ENCODE results near the gene ZNF24.

Gene ZNF24

DNA sequence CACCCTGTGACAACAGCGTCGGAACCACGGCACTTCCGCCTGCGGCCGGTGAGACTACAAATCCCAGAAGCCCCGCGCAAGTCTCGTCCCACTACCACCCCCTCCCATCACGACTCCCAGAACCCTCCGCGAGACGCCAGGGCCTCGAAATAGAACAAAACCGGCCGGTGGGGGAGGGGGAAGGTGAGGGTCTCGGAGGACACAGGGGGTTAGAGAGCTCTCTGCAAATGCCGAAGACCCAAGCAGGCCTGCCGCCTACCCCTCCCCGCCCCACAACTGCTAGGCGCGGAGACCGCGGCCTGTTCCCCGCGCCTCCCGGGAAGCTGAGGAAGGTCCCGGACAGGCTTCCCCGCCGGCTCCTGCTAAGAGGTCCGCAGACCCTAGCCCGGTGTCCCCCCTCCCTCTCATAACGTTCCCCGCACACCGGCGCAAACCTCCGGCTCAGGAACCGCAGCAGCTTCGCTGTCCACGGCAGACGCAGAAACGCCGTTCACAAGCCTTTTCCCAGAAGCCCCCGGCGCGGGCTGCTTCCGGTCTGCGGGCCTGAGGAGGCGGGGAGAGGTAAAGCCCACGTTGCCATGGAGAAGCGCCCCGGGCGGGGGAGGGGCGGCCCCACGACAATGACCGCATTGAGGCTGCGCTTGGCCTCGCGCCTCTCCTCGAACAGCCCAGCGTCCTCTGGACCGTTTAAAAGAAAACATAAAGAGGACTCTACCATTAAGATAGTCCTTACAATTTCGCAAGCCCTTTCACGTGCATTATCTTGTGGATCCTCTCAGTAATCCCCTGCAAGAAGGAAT is at the start of gene ZNF24:
Gene ZNF24 (minus strand): TSS at position 485 of the 800 bp plus-strand sequence. CDS start 3,770 bp downstream, outside the sequence.
- DNase-seq (ENCODE audit: low spot score): peak; percentile 94

DNA sequence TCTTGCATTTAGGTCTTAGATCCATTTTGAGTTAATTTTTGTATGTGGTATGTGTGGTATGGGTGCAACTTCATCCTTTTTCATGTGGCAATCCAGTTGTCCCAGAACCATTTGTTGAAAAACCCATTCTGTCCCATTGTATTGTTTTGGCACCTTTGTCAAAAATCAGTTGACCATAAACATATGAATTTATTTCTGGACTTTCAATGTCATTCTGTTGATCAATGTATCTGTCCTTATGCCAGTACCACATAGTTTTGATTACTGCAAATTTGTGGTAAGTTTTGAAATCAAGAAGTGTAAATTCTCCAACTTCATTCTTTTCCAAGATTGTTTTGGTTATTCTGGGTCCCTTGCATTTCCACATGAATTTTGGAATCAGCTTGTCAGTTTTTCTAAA is 49.5 kb upstream of the ZNF24 start:
- no peak for DNase-seq (ENCODE audit: low spot score)

DNA sequence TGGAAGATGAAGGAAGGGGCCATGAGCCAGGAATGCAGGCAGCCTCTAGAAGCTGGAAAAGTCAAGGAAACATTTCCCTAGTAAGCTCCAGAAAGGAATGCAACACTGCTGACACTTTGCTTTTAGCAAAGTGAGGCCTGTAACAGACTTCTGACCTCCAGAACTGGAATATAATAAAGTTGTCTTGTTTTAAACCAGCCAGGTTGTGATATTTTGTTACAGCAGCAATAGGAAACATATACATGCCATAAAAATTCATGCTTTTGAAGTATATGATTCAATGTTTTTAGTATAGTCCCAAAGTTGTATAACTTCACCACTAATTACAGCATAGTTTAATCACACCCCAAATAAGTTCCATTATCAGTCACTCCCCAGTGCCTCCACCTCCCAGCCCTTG is 48.2 kb upstream of the ZNF24 start:
- DNase-seq (ENCODE audit: low spot score): no peak

DNA sequence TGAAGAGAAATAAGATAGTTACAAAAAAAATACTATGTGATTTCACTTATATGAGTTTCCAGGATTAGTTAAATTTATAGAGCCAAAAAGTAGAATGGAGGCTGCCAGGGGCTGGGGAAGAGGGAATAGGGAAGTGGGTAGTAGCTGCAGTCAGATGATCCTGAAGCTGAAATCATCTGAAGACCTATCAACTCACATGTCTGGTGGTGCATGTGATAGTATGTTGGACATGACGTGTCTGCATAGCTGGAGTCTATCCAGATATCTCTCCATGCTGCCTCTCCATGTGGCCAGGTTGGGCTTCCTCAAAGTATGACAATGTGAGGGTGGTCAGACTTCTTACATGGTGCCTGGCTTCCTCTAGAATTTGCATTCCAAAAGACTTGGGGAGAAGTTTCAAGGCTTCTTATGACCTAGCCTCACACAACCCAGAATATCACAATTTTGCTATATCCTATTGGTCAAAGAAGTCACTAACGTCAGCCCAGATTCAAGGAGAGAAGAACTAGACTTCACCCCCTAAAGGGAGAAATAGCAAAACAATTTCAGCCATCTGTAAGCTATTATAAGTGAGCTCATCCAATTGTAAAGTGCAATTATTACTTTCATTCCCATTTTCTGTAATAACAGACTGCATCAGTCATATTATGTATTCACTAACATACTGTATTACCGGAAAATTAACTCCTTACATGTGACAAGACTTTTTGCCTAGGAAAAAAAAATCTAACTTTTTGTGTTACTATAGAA is 46.9 kb upstream of the ZNF24 start:
- no peak for DNase-seq (ENCODE audit: low spot score)

DNA sequence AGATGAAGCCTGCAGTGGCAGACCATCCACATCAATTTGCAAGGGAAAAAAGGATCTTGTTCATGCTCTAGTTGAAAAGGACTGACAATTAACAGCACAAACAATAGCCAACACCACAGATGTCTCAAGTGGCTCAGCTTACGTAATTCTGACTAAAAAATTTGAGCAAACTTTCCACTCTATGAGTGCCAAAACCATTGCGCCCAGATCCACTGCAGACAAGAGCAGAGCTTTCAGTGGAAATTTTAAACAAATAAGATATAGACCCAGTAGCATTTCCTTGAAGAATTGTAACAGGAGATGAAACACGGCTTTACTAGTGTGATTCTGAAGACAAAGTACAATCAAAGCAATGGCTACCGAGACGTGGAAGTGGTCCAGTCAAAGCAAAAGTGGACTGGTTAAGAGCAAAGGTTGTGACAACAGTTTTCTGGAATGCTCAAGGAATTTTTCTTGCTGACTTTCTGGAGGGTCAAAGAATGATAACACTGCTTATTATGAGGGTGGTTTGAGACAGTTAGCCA is 44.9 kb upstream of the ZNF24 start:
- DNase-seq (ENCODE audit: low spot score): no peak

DNA sequence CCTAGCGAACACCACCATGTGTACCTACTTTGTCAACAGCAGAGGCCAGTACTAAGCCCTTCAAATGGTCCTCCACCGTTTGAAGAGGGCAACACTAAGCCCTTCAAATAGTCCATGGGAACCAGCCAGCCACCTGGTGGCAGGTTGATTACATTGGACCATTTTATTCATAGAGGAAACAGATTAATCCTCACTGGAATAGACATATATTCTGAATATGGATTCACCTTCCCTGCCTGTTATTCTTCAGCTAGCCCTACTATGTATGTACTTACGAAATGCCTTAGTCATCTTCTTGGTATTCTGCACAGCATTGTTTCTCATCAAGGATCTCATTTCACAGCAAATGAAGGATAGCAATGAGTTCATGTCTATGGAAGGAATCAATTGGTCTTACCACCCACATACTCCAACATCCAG is 42.9 kb upstream of the ZNF24 start:
- DNase-seq (ENCODE audit: low spot score): peak; percentile 11

DNA sequence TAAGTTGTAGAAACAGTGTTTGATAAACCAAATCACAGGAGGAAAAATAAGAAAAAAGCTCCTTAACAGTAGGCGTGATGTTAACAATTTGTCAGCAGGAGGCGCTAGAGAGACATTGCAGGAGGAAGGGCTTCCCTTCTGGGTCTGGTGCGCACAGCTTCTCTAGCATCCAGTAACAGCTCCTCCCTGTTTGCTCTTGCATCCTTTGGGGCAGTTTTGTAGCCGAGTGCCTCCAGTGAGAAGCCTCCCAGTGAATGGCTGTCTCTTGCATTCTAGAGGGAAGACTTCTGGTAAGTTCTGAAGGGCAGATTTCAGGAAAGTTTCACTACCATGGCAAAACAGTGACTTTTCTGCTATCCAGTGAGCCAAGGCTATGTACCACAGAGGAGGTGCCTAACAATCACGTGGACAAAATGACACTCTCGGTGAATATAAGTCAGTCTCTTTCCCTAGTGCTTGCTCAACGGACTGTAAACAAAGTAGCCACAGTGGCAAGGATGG is 42.4 kb upstream of the ZNF24 start:
- DNase-seq (ENCODE audit: low spot score): peak; percentile 52

DNA sequence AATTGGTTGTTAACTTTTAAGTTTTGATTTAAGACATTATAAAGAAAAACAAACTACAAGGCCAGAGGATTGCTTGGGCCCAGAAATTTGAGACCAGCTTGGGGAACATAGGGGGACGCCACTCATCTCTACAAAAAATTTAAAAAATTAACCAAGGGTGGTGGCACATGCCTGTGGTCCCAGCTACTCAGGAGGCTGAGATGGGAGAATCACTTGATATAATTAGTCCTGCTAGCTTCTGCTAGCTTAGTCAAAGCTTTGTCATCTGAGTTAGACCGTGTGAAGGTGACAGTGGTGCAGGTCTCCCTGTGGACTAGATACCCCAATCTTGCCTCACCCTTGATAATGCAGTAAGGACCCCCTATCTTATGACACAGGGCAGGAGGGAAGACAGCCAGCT is 38.9 kb upstream of the ZNF24 start:
- DNase-seq (ENCODE audit: low spot score): no peak

DNA sequence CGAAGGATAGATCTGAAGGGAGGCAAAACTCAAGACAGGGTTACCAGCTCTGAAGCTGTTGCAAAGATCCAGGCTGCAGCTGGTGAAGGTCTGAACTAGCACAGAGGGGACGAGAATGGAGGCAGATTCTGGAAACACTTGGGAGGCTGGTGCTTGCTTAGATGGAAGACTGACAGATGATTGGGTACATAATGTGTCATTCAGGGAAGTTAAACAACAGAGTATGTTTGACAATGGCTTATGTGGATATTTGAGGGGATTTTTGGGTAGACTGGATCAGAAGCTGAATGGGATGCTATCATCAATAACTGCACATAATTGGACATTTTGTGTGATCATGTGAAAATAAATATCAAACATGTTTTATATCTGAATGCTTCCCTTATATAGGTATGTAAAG is 35.2 kb upstream of the ZNF24 start:
- no peak for DNase-seq (ENCODE audit: low spot score)

DNA sequence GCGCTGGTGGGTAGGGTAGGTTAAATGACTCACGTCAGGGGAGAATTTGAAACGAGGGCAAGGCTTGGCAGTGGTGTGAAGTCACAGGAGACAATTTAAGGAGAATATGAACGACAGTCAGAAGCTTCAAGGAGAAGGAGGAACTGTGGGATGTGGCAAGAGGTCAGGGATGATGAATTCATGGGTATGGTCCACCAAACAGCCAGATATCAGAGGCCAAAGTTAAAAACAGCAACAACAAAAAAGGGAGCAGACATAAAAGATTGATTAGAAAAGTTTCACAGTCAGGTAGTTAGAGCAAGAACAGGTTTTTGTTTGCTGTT is 34.3 kb upstream of the ZNF24 start:
- DNase-seq (ENCODE audit: low spot score): no peak

DNA sequence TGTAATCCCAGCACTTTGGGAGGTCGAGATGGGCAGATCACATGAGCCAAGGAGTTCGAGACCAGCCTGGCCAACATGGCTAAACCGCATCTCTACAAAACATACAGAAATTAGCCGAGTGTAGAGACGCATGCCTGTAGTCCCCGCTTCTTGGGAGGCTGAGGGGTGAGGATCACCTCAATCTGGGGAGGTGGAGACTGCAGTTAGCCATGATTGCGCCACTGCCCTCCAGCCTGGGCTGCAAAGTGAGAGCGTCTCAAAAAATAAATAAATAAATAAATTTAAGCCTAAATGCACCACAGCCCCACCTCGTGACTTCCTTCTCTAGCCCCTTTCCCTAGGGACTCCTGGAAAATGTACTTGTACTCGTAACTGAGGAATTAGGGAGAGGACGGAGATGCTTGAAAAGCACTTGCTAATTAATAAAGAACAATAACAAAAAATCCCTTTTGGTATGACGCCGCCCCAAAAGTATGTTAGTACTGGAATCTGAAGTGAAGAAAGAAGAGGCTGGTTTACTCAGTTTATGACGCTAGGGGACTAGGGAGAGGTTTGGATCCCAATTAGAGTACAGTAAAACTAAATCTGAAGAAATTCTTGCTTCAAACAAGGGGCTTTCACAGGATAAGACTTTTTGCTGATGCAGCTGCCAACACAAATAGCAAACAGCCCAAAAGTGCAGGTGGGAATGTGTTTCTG is 33.8 kb upstream of the ZNF24 start:
- no peak for DNase-seq (ENCODE audit: low spot score)

DNA sequence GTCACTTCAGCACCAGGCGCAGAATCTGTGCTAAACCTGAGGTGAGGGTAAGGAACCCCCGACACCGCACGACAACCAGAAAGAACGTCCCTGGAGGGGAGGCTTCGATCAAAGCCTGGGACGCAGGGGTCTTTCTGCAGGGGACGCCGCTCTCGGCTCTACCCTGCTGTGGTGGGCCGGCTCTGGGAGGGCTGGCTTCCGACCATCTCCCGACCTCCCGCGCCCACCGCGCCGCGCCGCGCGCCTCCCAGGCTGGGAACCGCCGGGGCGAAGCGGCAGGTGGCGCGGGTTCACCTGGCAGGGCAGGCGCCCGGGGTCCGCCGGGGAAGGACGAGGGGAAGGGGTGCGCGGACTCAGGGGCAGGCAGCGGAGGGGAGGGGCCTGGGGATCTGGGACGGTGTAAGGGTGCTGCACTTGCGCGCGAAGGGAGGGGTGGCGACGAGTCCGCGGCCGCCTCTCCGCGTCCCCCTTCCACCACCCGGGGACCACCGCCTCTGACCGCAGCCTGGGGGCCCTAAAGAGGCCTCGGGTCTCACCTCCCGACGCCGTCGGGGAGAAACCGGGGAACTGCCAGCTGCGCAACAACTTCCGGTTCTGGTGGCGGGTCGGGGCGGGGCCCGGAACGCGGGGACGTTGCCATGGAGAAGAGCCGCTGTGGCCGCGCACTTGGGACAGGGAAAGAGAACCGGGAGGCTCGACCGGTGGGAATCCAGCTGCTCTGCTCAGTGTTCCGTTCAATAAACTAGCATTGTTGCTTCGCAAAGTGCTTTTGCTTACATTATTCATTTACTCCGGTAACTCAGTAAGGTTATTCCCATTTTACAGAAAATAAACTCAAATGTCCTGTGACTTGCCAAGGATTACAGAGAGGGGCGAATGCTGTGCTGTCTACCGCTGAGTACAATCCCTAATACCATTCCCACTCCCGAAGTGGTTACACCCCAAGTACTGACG is 32.8 kb upstream of the ZNF24 start, which contains the start of gene ZNF396:
Gene ZNF396 (minus strand): TSS at position 596 of the 954 bp plus-strand sequence. CDS start 3,045 bp downstream, outside the sequence.
- peak; percentile 71 for DNase-seq (ENCODE audit: low spot score)

DNA sequence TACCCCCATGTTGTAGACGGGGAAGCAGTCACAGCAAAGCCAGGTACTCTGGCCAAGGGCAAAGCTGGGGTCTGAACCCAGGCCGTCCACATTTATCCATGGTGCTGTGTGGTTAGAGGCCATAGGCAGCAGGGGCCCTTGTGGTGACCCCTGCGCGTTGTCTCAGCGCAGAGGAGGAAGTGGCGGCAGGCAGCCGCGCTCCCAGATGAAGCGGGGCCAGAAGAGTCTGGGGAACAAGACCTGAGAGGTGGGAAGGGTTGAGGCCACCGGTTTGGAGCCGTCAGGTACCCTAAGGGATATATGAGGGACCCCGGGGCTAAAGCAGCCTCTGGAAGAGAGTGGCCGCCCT is 32.1 kb upstream of the ZNF24 start:
- no peak for DNase-seq (ENCODE audit: low spot score)

DNA sequence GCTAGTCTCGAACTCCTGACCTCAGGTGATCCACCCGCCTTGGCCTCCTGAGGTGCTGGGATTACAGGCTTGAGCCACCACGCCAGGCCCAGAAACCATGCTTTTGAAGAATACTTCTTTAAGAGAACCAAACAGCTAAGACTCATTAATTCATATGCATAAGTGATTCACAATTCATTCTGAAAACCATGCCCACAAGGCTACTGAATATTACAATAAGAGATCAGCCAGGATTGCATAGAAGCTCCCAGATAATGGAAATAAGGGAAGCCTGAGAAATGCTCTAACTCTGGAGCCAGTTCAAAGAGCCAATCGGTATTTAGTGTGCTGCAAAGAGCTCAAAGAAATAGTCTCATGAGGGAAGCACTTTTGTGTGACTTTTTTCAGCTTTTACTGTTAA is 30.5 kb upstream of the ZNF24 start:
- no peak for DNase-seq (ENCODE audit: low spot score)

DNA sequence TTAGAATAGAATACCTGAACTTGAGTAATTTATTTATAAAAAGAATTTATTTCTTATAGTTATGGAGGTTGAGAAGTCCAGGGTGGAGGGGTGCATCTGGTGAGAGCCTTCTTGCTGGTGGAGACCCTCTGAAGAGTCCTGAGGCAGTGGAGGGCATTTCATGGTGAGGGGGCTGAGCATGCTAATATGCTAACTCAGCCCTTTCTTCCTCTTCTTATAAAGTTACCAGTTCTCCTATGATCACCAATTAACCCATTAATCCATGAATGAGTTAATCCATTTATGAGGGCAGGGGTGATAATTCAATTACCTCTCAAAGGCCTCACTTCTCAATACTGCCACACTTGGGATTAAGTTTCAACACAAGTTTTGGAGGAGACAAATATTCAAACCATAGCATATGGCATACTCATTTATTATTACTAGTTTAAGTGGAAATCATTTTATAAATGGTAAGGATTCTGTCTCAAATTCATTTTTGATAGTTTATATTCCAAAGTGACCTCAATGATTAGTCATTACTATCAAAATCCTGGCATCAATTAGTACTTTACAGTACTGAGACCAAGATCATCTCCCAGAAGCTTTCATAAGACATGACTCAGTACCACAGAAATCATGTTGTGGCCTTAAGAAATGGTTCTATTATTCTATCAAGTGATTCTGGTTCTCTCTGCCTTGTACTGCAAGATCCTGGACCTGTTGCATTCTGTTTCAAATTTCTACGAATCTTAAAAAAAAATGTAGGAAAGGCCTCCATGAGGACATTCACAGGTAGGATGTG is 27.4 kb upstream of the ZNF24 start:
- DNase-seq (ENCODE audit: low spot score): no peak

DNA sequence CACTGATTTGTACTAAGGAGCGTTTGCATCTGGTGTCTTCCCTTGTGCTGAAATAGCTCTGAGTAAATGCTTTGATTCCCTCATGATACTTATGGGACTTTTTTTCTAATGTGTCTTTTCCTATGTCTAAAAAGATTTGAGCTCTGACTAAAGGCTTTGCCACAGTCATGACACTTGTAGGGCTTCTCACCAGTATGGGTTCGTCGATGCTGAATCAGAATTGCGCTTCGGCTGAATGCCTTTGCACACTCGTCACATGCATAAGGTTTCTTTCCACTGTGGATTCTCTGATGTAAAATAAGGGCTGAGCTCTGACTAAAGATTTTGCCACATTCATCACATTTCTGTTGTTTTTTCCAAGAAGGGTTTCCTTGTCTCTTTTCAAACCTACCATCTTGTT is 24.9 kb upstream of the ZNF24 start:
- no peak for DNase-seq (ENCODE audit: low spot score)

DNA sequence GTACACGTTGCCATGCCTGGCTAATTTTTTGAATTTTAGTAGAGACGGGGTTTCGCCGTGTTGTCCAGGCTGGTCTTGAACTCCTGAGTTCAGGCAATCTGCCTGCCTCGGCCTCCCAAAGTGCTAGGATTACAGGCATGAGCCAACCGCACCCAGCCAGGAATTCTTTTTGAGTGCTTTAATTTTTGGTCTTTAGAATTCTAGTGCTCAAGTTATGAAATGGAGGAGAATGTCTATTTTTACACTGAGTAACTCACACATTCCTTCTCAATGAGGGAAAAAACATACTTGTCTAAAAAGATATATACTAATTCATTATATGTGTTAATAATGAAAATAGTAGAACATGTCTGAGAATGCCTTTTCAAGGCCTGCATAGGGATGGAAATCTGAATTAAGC is 24.4 kb upstream of the ZNF24 start:
- DNase-seq (ENCODE audit: low spot score): no peak

DNA sequence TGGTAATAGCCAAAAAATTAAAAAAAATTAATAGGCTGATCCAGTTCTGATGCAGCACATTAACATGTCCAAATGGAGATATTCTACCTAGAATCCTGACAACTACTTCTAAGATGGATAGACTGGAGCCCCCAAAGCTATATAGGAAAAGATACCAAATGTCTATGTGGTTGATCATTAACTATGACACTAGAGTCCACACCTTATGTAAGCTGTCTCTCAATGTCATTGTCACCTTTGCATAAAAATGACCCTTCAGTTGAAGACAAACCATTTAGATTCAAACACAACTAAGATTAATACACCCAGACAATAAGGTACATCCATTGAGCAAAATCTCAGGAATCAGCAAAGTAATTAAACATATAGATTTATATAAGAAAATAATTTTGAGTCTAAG is 18.3 kb upstream of the ZNF24 start:
- no peak for DNase-seq (ENCODE audit: low spot score)

DNA sequence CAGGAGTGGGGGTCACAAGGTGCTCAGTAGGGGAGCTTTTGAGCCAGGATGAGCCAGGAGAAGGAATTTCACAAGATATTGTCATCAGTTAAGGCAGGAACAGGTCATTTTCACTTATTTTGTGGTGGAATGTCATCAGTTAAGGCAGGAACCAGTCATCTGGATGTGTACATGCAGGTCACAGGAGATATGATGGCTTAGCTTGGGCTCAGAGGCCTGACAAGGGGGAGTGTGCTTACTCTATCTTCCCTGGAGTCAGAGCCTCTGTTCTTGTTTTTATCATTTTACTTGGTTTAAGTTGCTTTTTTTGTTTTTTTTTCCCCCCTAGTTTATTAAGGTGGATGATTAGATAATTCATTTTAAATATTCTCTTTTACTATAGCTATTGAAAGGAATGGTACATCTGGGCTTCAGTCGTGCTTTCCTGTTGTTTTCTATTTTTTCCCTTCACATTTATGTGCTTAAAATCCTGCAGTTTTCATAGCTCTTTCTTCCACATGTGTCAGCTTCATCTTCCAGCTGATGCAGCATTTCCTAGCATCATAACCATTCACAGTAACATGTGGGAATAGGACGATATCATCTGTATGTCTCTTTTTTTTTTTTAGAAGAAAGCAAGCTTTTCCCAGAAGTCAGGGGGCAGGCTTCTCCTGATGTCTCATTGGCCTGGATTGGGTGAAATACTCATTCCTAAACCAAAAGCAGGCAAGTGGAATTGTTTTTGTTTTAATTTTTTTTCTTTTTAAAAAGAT is 17.5 kb upstream of the ZNF24 start:
- no peak for DNase-seq (ENCODE audit: low spot score)

DNA sequence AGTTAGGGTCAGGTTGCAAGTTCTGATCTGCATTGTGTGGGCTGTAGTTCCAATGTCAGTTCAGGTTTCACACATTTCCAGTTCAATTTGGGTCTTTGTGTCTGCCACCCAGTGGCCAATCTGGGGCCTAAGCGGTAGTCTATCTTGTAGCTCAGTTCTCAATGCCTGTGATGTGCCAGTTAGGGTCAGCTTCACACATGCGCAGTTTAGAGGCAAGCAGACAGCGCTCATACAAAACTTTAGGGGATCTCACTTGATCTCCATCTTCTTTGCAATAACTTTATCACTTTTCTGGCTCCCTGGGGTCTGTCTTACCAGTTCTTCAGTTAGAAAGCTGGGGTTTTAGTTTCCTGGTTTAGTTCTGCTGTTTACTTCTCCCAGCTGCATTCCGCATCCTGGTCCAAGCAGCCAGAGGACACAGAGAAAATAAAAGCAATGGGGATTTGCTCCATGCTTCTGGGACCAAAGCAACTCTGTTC is 11.0 kb upstream of the ZNF24 start:
- peak; percentile 63 for DNase-seq (ENCODE audit: low spot score)
